ENCODE results near the gene DIS3L2. TPM values are rescaled to one million over a fixed set of nuclear protein-coding genes. Genes with fewer than 3 reads are reported as not detected.

Gene DIS3L2
- total RNA-seq, 1 experiment from 2014 or later: 28.5 TPM

DNA sequence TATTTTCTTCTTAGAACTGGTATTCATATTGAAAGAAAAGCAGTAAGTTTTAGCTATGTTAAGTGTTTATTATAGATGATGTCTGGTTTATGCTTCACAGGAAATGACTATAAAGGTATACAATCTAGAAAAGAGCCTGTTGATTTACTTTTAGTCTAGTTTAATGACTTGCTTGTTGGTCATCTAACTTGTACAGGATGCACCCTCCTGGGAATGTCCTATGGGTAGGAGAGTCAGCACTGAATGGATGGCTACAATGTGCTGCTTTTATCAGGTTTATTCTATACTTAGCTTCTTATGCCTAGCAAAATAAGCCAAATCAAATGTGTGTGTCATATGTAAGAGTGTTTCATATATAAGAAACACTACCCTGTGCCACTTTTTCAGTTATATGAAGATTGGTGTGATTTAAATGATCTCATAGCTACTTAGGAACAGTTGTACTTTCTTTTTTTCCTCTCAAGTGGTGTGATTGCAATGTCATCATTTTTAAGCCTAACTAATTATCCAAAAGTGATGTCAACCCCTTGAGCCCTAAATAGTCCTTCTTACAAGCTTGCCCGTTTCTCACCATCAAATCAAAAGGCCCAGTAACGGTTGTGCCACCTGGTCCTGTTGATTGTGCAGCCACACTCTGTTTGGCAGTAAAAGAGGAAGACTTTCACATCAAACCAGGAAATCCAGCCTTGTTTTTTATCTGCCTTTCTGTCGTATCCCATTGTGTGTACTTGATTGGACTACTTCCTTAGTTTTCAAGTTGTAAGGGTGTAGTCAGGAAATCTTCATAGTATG, 176.0 kb downstream of the DIS3L2 start:
- CTCF ChIA-PET: interaction anchor here (1.1 to 5.8 kb wide), 2 partner anchors 210 to 236 kb away, joined by 3 to 80 read pairs; partner anchors contain the start of gene NPPC
- ATAC-seq (no peak), DNase-seq (ENCODE audit: low spot score) (no peak)
- H3K27me3 Mint-ChIP-seq (ENCODE audit: low read depth): no peaks in the 10 kb centered on the region
- H3K9me3 Mint-ChIP-seq: no peaks in the 10 kb centered on the region
- H3K4me1 Mint-ChIP-seq: peaks cover 2% of the 10 kb centered on the region; the same call in 1 of the 2 replicates
- TF ChIP-seq OVOL2 (CRISPR knock-in tag; IDR thresholded peaks at IDR 0.05; ENCODE audit: borderline replicate concordance): no peak
- no peaks in the 10 kb centered on the region for H3K36me3 Mint-ChIP-seq
- no peak overlapping the region for H3K27ac Mint-ChIP-seq
- H3K4me3 Mint-ChIP-seq: no peak overlapping the region
- POLR2A ChIA-PET: no interaction called here

DNA sequence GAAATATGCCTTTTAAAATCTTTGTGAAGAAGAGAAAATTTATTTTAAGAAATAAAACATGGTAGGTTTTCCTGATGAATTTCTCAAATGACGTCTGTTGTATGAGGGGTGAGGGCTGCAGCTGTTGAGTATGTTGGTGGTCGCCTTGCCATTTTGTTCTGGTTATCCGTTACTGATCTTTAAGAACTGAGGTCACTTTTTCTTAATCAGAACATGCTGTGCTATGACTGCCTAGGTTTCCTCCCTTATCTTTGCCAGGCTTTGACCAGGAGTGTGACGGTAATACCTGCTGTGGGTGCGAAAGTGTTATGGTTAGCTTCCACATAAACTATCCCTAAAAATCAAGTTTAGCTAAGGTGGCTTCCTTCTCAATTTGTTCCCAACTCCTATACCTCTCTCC, 176.9 kb downstream of the DIS3L2 start:
- H3K9me3 Mint-ChIP-seq: no peaks in the 10 kb centered on the region
- H3K4me3 Mint-ChIP-seq: no peak overlapping the region
- H3K27ac Mint-ChIP-seq: no peak overlapping the region
- no peaks in the 10 kb centered on the region for H3K4me1 Mint-ChIP-seq
- ChIA-PET POLR2A (no interaction called here), CTCF (interaction anchor here (5.8 kb wide), 1 partner anchor 211 kb away, joined by 80 read pairs; the partner anchor contains the start of gene NPPC)
- no peak for TF ChIP-seq TEAD4 (CRISPR knock-in tag; IDR thresholded peaks at IDR 0.05)
- no peaks in the 10 kb centered on the region for H3K27me3 Mint-ChIP-seq (ENCODE audit: low read depth)
- DNase-seq (ENCODE audit: low spot score): no peak
- ATAC-seq: no peak
- no peaks in the 10 kb centered on the region for H3K36me3 Mint-ChIP-seq

DNA sequence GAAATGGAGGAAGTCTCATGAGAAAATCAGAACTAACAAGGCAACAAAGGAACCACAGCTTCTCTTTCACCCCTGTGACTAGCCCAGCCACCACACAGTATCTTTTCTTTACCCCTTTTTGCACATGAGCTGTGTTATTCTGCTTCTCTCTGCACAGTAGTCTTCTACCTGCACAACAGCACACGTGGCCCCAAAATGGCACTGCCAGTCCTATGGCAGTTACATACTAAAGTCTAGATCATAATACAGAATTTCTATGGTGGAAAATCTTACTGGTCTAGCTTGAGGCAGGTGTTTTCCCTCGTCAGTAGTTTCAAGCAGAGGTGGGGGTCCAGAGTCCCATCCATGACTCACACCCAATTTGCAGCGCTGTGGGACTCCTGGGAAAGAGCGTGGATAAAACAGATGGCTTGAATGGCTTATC, 177.7 kb downstream of the DIS3L2 start:
- ChIA-PET POLR2A (no interaction called here), CTCF (interaction anchor here (5.8 kb wide), 1 partner anchor 211 kb away, joined by 80 read pairs; the partner anchor contains the start of gene NPPC)
- no peaks in the 10 kb centered on the region for H3K4me1 Mint-ChIP-seq
- H3K9me3 Mint-ChIP-seq: no peaks in the 10 kb centered on the region
- DNase-seq (ENCODE audit: low spot score) (no peak), ATAC-seq (no peak)
- H3K27ac Mint-ChIP-seq: no peak overlapping the region
- no peaks in the 10 kb centered on the region for H3K36me3 Mint-ChIP-seq
- no peak overlapping the region for H3K4me3 Mint-ChIP-seq
- H3K27me3 Mint-ChIP-seq (ENCODE audit: low read depth): no peaks in the 10 kb centered on the region
- TF ChIP-seq, protein P1, sequence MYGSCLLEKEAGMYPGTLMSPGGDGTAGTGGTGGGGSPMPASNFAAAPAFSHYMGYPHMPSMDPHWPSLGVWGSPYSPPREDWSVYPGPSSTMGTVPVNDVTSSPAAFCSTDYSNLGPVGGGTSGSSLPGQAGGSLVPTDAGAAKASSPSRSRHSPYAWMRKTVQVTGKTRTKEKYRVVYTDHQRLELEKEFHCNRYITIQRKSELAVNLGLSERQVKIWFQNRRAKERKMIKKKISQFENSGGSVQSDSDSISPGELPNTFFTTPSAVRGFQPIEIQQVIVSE (CRISPR knock-in tag; IDR thresholded peaks at IDR 0.05; ENCODE audit: borderline replicate concordance): no peak
- TF ChIP-seq IRF2 (CRISPR knock-in tag; IDR thresholded peaks at IDR 0.05; ENCODE audit: borderline replicate concordance, low read depth): no peak
- TF ChIP-seq ELF4 (CRISPR knock-in tag; IDR thresholded peaks at IDR 0.05; ENCODE audit: low read depth): no peak
- no peak for TF ChIP-seq NFYB (CRISPR knock-in tag; conservative IDR thresholded peaks at IDR 0.05; ENCODE audit: low read depth)
- TF ChIP-seq NFE2L1 (CRISPR knock-in tag; IDR thresholded peaks at IDR 0.05): no peak
- TF ChIP-seq, protein P2, sequence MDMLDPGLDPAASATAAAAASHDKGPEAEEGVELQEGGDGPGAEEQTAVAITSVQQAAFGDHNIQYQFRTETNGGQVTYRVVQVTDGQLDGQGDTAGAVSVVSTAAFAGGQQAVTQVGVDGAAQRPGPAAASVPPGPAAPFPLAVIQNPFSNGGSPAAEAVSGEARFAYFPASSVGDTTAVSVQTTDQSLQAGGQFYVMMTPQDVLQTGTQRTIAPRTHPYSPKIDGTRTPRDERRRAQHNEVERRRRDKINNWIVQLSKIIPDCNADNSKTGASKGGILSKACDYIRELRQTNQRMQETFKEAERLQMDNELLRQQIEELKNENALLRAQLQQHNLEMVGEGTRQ (CRISPR knock-in tag; IDR thresholded peaks at IDR 0.05): no peak
- TF ChIP-seq, protein P3, sequence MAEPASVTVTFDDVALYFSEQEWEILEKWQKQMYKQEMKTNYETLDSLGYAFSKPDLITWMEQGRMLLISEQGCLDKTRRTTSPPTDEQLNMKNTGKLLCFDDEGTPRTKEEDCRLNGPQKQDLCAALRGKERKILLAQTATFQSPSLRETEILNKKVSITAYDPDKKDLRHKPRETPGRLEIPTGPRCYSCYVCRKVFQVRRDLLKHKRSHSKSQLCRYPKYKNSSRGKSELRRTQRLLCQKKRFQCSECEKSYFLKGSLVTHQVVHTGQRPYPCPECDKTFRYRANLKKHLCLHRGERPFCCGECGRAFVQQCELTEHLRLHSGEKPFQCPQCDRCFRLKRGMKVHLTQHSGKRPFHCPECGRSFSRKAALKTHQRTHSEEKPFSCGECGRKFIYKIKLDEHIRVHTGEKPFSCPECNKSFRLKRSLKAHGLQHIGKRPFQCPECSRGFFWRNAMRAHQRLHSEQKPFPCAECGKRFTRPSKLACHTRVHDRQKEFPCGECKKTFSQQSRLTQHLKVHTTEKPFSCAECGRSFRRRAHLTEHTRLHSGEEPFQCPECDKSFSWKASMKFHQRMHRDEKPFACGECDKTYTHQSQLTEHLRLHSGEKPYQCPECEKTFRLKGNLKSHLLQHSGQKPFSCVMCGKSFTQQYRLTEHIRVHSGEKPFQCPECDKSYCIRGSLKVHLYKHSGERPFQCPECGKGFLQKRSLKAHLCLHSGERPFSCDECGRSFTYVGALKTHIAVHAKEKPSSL (CRISPR knock-in tag; conservative IDR thresholded peaks at IDR 0.05): no peak
- TF ChIP-seq, protein P4, sequence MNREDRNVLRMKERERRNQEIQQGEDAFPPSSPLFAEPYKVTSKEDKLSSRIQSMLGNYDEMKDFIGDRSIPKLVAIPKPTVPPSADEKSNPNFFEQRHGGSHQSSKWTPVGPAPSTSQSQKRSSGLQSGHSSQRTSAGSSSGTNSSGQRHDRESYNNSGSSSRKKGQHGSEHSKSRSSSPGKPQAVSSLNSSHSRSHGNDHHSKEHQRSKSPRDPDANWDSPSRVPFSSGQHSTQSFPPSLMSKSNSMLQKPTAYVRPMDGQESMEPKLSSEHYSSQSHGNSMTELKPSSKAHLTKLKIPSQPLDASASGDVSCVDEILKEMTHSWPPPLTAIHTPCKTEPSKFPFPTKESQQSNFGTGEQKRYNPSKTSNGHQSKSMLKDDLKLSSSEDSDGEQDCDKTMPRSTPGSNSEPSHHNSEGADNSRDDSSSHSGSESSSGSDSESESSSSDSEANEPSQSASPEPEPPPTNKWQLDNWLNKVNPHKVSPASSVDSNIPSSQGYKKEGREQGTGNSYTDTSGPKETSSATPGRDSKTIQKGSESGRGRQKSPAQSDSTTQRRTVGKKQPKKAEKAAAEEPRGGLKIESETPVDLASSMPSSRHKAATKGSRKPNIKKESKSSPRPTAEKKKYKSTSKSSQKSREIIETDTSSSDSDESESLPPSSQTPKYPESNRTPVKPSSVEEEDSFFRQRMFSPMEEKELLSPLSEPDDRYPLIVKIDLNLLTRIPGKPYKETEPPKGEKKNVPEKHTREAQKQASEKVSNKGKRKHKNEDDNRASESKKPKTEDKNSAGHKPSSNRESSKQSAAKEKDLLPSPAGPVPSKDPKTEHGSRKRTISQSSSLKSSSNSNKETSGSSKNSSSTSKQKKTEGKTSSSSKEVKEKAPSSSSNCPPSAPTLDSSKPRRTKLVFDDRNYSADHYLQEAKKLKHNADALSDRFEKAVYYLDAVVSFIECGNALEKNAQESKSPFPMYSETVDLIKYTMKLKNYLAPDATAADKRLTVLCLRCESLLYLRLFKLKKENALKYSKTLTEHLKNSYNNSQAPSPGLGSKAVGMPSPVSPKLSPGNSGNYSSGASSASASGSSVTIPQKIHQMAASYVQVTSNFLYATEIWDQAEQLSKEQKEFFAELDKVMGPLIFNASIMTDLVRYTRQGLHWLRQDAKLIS (CRISPR knock-in tag; IDR thresholded peaks at IDR 0.05; ENCODE audit: borderline replicate concordance): no peak
- TF ChIP-seq SOX15 (CRISPR knock-in tag; IDR thresholded peaks at IDR 0.05): no peak
- TF ChIP-seq, protein P5, sequence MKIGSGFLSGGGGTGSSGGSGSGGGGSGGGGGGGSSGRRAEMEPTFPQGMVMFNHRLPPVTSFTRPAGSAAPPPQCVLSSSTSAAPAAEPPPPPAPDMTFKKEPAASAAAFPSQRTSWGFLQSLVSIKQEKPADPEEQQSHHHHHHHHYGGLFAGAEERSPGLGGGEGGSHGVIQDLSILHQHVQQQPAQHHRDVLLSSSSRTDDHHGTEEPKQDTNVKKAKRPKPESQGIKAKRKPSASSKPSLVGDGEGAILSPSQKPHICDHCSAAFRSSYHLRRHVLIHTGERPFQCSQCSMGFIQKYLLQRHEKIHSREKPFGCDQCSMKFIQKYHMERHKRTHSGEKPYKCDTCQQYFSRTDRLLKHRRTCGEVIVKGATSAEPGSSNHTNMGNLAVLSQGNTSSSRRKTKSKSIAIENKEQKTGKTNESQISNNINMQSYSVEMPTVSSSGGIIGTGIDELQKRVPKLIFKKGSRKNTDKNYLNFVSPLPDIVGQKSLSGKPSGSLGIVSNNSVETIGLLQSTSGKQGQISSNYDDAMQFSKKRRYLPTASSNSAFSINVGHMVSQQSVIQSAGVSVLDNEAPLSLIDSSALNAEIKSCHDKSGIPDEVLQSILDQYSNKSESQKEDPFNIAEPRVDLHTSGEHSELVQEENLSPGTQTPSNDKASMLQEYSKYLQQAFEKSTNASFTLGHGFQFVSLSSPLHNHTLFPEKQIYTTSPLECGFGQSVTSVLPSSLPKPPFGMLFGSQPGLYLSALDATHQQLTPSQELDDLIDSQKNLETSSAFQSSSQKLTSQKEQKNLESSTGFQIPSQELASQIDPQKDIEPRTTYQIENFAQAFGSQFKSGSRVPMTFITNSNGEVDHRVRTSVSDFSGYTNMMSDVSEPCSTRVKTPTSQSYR (CRISPR knock-in tag; IDR thresholded peaks at IDR 0.05): no peak
- TF ChIP-seq ATF1 (CRISPR knock-in tag; IDR thresholded peaks at IDR 0.05): no peak
- no peak for TF ChIP-seq TEAD1 (CRISPR knock-in tag; IDR thresholded peaks at IDR 0.05)
- no peak for TF ChIP-seq ZNF232 (CRISPR knock-in tag; IDR thresholded peaks at IDR 0.05)
- no peak for TF ChIP-seq ZNF263 (CRISPR knock-in tag; IDR thresholded peaks at IDR 0.05; ENCODE audit: low read depth)
- no peak for TF ChIP-seq CREM (CRISPR knock-in tag; IDR thresholded peaks at IDR 0.05)
- TF ChIP-seq SP1 (CRISPR knock-in tag; conservative IDR thresholded peaks at IDR 0.05): no peak
- no peak for TF ChIP-seq ETV6 (CRISPR knock-in tag; IDR thresholded peaks at IDR 0.05)
- TF ChIP-seq OVOL2 (CRISPR knock-in tag; IDR thresholded peaks at IDR 0.05; ENCODE audit: borderline replicate concordance): no peak

Measured in WTC11 (cell line).